Liver (tissue), 9 donors: Measurements from ENCODE around the gene CST7. TPM values are rescaled to one million over a fixed set of nuclear protein-coding genes. Genes with fewer than 3 reads are reported as not detected.

Experiments used
- DNase-seq: peaks from one replicate; pipeline ENCODE4 v3.0.0-alpha.2; 2017; ENCODE audit warnings: low spot score
- H3K27ac ChIP-seq, 2 donors: one replicate each; pipeline ENCODE4 v1.7.0; 2013; ENCODE audit warnings: inconsistent platforms in 2 of 2, low read length in 2 of 2, control low read depth in 1 of 2, low read depth in 1 of 2, mild to moderate bottlenecking in 1 of 2
- H3K27me3 ChIP-seq, 4 donors: one replicate each; pipeline versions ENCODE4 v1.6.1 to v1.7.0; 2013; ENCODE audit warnings: low read length in 3 of 4, inconsistent platforms in 1 of 4, mild to moderate bottlenecking in 1 of 4, moderate library complexity in 1 of 4; ENCODE audit not compliant: control insufficient read depth in 4 of 4, insufficient read depth in 4 of 4
- H3K36me3 ChIP-seq, 4 donors: one replicate each; pipeline versions ENCODE4 v1.6.1 to v1.7.0; 2013; ENCODE audit warnings: low read length in 3 of 4, mild to moderate bottlenecking in 3 of 4, low read depth in 1 of 4, moderate library complexity in 1 of 4; ENCODE audit not compliant: control insufficient read depth in 4 of 4, insufficient read depth in 3 of 4
- H3K4me1 ChIP-seq, 4 donors: one replicate each; pipeline versions ENCODE4 v1.6.1 to v1.7.0; 2013; ENCODE audit warnings: low read length in 3 of 4, mild to moderate bottlenecking in 3 of 4, moderate library complexity in 1 of 4; ENCODE audit not compliant: control insufficient read depth in 4 of 4, insufficient read depth in 4 of 4
- H3K4me3 ChIP-seq, 3 donors: one replicate each; pipeline versions ENCODE4 v1.6.1 to v1.7.0; 2013; ENCODE audit warnings: low read length in 3 of 3, control low read depth in 1 of 3, low read depth in 1 of 3, mild to moderate bottlenecking in 1 of 3
- H3K9ac ChIP-seq, 2 donors: one replicate each; pipeline ENCODE4 v1.7.0; 2013; ENCODE audit warnings: low read length in 2 of 2, mild to moderate bottlenecking in 2 of 2, moderate library complexity in 2 of 2, control low read depth in 1 of 2, low read depth in 1 of 2
- H3K9me3 ChIP-seq, 4 donors: one replicate each; pipeline versions ENCODE4 v1.6.1 to v1.7.0; 2013; ENCODE audit warnings: low read length in 3 of 4; ENCODE audit not compliant: control insufficient read depth in 4 of 4
- ATF3 ChIP-seq: IDR thresholded peaks from 2 replicates; pipeline ENCODE4 v1.6.1; 2016; ENCODE audit warnings: antibody characterized with exemption
- CTCF ChIP-seq: fragments of 150-350 bp; IDR thresholded peaks from 2 replicates; pipeline ENCODE4 v1.5.1; 2017; ENCODE audit warnings: improper control_type of control experiment, low read depth, low read length; ENCODE audit not compliant: missing input control
- EGR1 ChIP-seq, 2 donors: IDR thresholded peaks; 2 replicates each; pipeline ENCODE4 v1.6.1; 2016 to 2018; ENCODE audit warnings: antibody characterized with exemption in 2 of 2, low read depth in 2 of 2
- FOXA1 ChIP-seq: IDR thresholded peaks from 2 replicates; pipeline ENCODE4 v1.6.1; 2016; ENCODE audit warnings: antibody characterized with exemption
- FOXA2 ChIP-seq: IDR thresholded peaks from 2 replicates; pipeline ENCODE4 v1.6.1; 2016; ENCODE audit warnings: antibody characterized with exemption
- GABPA ChIP-seq, 2 donors: IDR thresholded peaks in 1 of 2; conservative IDR thresholded peaks in 1 of 2; 2 replicates each; pipeline ENCODE4 v1.6.1; 2016; ENCODE audit warnings: antibody characterized with exemption in 2 of 2, mild to moderate bottlenecking in 1 of 2, moderate library complexity in 1 of 2
- HNF4A ChIP-seq, 2 donors: conservative IDR thresholded peaks; 2 replicates each; pipeline ENCODE4 v1.6.1; 2016; ENCODE audit warnings: antibody characterized with exemption in 2 of 2, mild to moderate bottlenecking in 2 of 2
- HNF4G ChIP-seq: IDR thresholded peaks from 2 replicates; pipeline ENCODE4 v1.6.1; 2016; ENCODE audit warnings: antibody characterized with exemption
- JUND ChIP-seq, 2 donors: IDR thresholded peaks; 2 replicates each; pipeline ENCODE4 v1.6.1; 2016; ENCODE audit warnings: antibody characterized with exemption in 2 of 2
- MAX ChIP-seq: IDR thresholded peaks from 2 replicates; pipeline ENCODE4 v1.6.1; 2016; ENCODE audit warnings: antibody characterized with exemption
- NR2F2 ChIP-seq: IDR thresholded peaks from 2 replicates; pipeline ENCODE4 v1.6.1; 2016; ENCODE audit warnings: antibody characterized with exemption
- RAD21 ChIP-seq, 2 donors: IDR thresholded peaks; 2 replicates each; pipeline ENCODE4 v1.6.1; 2016; ENCODE audit warnings: antibody characterized with exemption in 2 of 2, mild to moderate bottlenecking in 2 of 2
- REST ChIP-seq: IDR thresholded peaks from 2 replicates; pipeline ENCODE4 v1.6.1; 2016; ENCODE audit warnings: antibody characterized with exemption, mild to moderate bottlenecking
- RXRA ChIP-seq, 2 donors: IDR thresholded peaks; 2 replicates each; pipeline ENCODE4 v1.6.1; 2017 to 2018; ENCODE audit warnings: antibody characterized with exemption in 2 of 2, mild to moderate bottlenecking in 1 of 2
- SP1 ChIP-seq: IDR thresholded peaks from 2 replicates; pipeline ENCODE4 v1.6.1; 2018; ENCODE audit warnings: antibody characterized with exemption, mild to moderate bottlenecking
- TAF1 ChIP-seq: conservative IDR thresholded peaks from 2 replicates; pipeline ENCODE4 v1.6.1; 2016; ENCODE audit warnings: antibody characterized with exemption, mild to moderate bottlenecking
- YY1 ChIP-seq: IDR thresholded peaks from 2 replicates; pipeline ENCODE4 v1.6.1; 2016; ENCODE audit warnings: antibody characterized with exemption, mild to moderate bottlenecking
- ZBTB33 ChIP-seq: IDR thresholded peaks from 2 replicates; pipeline ENCODE4 v1.6.1; 2016; ENCODE audit warnings: antibody characterized with exemption
- WGBS: extraction: QIAGEN DNeasy Blood & Tissue Kit; methylation state at CpG from one replicate; pipeline ENCODE4 v1.1.7; 2013; 5-methylcytosine and 5-hydroxymethylcytosine counted together
- polyA plus RNA-seq, 2 donors: library from polyadenylated mRNA; stranded (reverse) in 1 of 2; unstranded in 1 of 2; fragments of 200-250 nt in 1 of 2; fragments of >200 nt in 1 of 2; fragmentation: Nextera tagmentation in 1 of 2; extraction: Ambion mirVana in 1 of 2; gene quantifications; one replicate each; pipeline versions ENCODE4 v1.2.1 to v1.2.3, GENCODE V29; 2013 to 2015
- total RNA-seq, 2 donors: library from RNA; depleted of rRNA; stranded (reverse); fragments of >200 nt; gene quantifications; one replicate each; pipeline ENCODE4 v1.2.3, GENCODE V29; 2014
- donor health status: healthy.
- donor health status: healthy.
- donor health status: healthy.
- donor health status: healthy.
- donor health status: healthy.

Gene CST7
- total and polyA plus RNA-seq, 4 donors, result 1.5 to 15.1 (median 2.7) TPM

- H3K27ac ChIP-seq, result peak within 1 kb of the TSS; percentile 91 to 95
- no peaks in the 10 kb centered on the region for H3K36me3 ChIP-seq
- H3K4me1 ChIP-seq, result peaks cover 0 to 48% (median 36%) of the 10 kb centered on the region in 4 donors
- peak; percentile 98 for DNase-seq
- no peaks in the 10 kb centered on the region for H3K27me3 ChIP-seq
- H3K9ac ChIP-seq, result peak within 1 kb of the TSS; percentile 83 to 85
- peak; percentile 55 for TF ChIP-seq RXRA (IDR thresholded peaks at IDR 0.05)
- TF ChIP-seq ATF3, result no peak
- TF ChIP-seq REST, result peak; percentile 53
- peak; percentile 71 for TF ChIP-seq YY1
- TF ChIP-seq FOXA1, result no peak
- TF ChIP-seq MAX, result no peak
- TF ChIP-seq JUND (IDR thresholded peaks at IDR 0.05), result no peak
- peak; percentile 22 for TF ChIP-seq FOXA2
- TF ChIP-seq HNF4A (conservative IDR thresholded peaks at IDR 0.05), result peak in 1 of 2 donors; percentile 12
- TF ChIP-seq GABPA (IDR thresholded peaks at IDR 0.05 in 1 of 2, conservative IDR thresholded peaks at IDR 0.05 in 1 of 2), result peak; percentile 92 to 97
- no peak for TF ChIP-seq HNF4G
- peak in 1 of 2 donors; percentile 32 for TF ChIP-seq RAD21 (IDR thresholded peaks at IDR 0.05)
- TF ChIP-seq NR2F2, result no peak
- TF ChIP-seq CTCF, result no peak
- TF ChIP-seq TAF1, result peak; percentile 95
- peak; percentile 66 for TF ChIP-seq SP1
- no peak for TF ChIP-seq ZBTB33
- TF ChIP-seq EGR1 (IDR thresholded peaks at IDR 0.05; ENCODE audit: low read depth in 2 of 2), result peak in 1 of 2 donors; percentile 47
- no peaks in the 10 kb centered on the region for H3K9me3 ChIP-seq
- peak within 1 kb of the TSS; percentile 80 to 96 (median 93) for H3K4me3 ChIP-seq
- WGBS, result under 1% methylated on average over 69 of the region's 69 CpGs
Observed at GRCh38 chr20:24992487-24993205, 43.6 kb downstream of the CST7 start, which contains the start of gene APMAP. Gene APMAP (minus strand): TSS chr20:24992751. CDS start chr20:24992688, 63 bp downstream.
